ENCODE data around the gene SRCIN1. TPM values are rescaled to one million over a fixed set of nuclear protein-coding genes. Genes with fewer than 3 reads are reported as not detected.

SRCIN1 gene
- total and polyA plus RNA-seq, 4 donors = 0.05 to 5.3 (median 2.7) TPM

DNA sequence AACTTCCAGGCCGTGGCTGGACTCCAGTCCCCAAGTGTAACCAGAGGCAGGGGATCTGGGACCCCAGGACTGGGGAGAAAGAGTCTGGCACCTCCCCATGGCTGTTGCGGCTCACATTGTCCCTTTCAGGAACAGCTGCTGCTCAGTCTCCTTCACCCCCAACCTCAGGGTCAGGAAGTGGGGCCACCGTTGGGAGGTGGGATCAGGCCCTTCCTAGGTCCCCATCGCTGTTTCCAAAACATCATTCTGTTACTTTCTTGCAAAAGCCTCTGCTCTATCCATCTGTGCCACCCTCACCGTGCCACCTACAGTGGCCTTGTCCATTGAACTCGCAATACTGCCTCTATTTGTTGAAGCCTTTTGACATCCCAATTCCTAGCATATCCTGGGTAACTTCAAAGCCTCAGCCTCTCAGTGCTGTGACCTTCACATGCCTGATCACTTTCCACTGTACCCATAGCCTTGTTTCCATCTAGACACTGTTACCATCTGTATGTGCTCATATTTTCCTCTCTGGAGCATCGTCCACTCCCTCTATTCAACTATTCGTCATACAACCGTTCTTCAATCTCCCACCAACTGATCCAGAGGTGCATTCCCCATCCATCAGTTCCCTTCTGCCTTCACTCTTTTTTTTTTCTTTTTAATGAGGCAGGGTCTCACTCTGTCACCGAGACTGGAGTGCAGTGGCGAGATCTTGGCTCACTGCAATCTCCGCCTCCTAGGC is 15.0 kb upstream of the SRCIN1 start:
- no peaks in the 10 kb centered on the region for H3K27me3 ChIP-seq (ENCODE audit: control insufficient read depth in 4 of 4, insufficient read depth in 4 of 4, low read length in 3 of 4)
- H3K9ac ChIP-seq (ENCODE audit: low read depth in 1 of 2, low read length in 2 of 2) = no peak overlapping the region
- DNase-seq (ENCODE audit: low spot score) = no peak
- no peak overlapping the region for H3K4me3 ChIP-seq (ENCODE audit: low read depth in 1 of 3, low read length in 3 of 3)
- H3K36me3 ChIP-seq (ENCODE audit: control insufficient read depth in 4 of 4, insufficient read depth in 3 of 4, low read depth in 1 of 4, low read length in 3 of 4) = no peaks in the 10 kb centered on the region
- 83% methylated on average over 12 of the region's 12 CpGs for WGBS
- H3K9me3 ChIP-seq (ENCODE audit: control insufficient read depth in 4 of 4, low read length in 3 of 4) = no peaks in the 10 kb centered on the region
- no peaks in the 10 kb centered on the region for H3K4me1 ChIP-seq (ENCODE audit: control insufficient read depth in 4 of 4, insufficient read depth in 4 of 4, low read length in 3 of 4)
- TF ChIP-seq, protein P1, sequence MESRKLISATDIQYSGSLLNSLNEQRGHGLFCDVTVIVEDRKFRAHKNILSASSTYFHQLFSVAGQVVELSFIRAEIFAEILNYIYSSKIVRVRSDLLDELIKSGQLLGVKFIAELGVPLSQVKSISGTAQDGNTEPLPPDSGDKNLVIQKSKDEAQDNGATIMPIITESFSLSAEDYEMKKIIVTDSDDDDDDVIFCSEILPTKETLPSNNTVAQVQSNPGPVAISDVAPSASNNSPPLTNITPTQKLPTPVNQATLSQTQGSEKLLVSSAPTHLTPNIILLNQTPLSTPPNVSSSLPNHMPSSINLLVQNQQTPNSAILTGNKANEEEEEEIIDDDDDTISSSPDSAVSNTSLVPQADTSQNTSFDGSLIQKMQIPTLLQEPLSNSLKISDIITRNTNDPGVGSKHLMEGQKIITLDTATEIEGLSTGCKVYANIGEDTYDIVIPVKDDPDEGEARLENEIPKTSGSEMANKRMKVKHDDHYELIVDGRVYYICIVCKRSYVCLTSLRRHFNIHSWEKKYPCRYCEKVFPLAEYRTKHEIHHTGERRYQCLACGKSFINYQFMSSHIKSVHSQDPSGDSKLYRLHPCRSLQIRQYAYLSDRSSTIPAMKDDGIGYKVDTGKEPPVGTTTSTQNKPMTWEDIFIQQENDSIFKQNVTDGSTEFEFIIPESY (IDR thresholded peaks at IDR 0.05) = no peak
- TF ChIP-seq EGR1 (IDR thresholded peaks at IDR 0.05; ENCODE audit: low read depth in 2 of 2) (no peak), RAD21 (IDR thresholded peaks at IDR 0.05) (no peak), FOXA2 (IDR thresholded peaks at IDR 0.05) (no peak), FOXA1 (IDR thresholded peaks at IDR 0.05) (no peak)
- TF ChIP-seq, protein P2, sequence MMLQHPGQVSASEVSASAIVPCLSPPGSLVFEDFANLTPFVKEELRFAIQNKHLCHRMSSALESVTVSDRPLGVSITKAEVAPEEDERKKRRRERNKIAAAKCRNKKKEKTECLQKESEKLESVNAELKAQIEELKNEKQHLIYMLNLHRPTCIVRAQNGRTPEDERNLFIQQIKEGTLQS (IDR thresholded peaks at IDR 0.05) = no peak
- no peak overlapping the region for H3K27ac ChIP-seq (ENCODE audit: low read depth in 1 of 2, low read length in 2 of 2)

DNA sequence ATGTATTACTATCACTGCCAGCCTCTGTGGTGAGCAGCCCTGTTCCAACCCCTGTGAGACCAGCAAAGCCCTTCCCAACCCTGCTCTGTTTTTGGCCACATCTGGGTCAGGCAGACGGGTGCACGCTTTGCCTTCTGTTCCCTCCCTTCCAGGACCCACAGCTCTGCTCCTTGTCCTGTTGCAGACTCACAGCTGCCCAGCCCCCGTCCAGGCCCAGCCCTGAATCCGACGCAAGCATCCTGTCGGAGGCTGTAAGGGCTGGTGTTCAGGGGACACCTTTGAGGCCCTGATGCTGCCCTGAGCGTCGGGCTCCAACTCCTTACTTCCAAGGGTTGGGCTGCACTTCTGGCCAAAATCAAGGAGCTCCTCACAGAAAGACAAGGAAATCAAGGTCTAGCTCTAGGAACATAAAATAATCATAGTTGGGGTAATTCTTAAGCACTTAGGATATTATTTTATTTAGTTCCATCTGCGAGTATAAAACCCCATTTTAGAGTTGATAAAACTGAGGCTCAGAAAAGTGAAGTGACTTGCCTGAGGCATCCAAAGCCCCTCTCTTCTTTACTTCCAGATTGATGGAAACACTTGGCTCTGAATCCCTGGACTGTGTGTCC is 14.3 kb upstream of the SRCIN1 start:
- no peak overlapping the region for H3K4me3 ChIP-seq (ENCODE audit: low read depth in 1 of 3, low read length in 3 of 3)
- H3K9ac ChIP-seq (ENCODE audit: low read depth in 1 of 2, low read length in 2 of 2) = no peak overlapping the region
- no peaks in the 10 kb centered on the region for H3K9me3 ChIP-seq (ENCODE audit: control insufficient read depth in 4 of 4, low read length in 3 of 4)
- DNase-seq (ENCODE audit: low spot score) = no peak
- WGBS = 87% methylated on average over 9 of the region's 9 CpGs
- H3K36me3 ChIP-seq (ENCODE audit: control insufficient read depth in 4 of 4, insufficient read depth in 3 of 4, low read depth in 1 of 4, low read length in 3 of 4) = no peaks in the 10 kb centered on the region
- H3K27me3 ChIP-seq (ENCODE audit: control insufficient read depth in 4 of 4, insufficient read depth in 4 of 4, low read length in 3 of 4) = no peaks in the 10 kb centered on the region
- TF ChIP-seq HNF4A (conservative IDR thresholded peaks at IDR 0.05) (no peak), HNF4G (IDR thresholded peaks at IDR 0.05) (no peak), TAF1 (conservative IDR thresholded peaks at IDR 0.05) (no peak), EGR1 (IDR thresholded peaks at IDR 0.05; ENCODE audit: low read depth in 2 of 2) (no peak), FOXA1 (IDR thresholded peaks at IDR 0.05) (no peak), GABPA (IDR thresholded peaks at IDR 0.05 in 1 of 2, conservative IDR thresholded peaks at IDR 0.05 in 1 of 2) (no peak), RXRA (IDR thresholded peaks at IDR 0.05) (no peak)
- H3K27ac ChIP-seq (ENCODE audit: low read depth in 1 of 2, low read length in 2 of 2) = no peak overlapping the region
- no peaks in the 10 kb centered on the region for H3K4me1 ChIP-seq (ENCODE audit: control insufficient read depth in 4 of 4, insufficient read depth in 4 of 4, low read length in 3 of 4)

DNA sequence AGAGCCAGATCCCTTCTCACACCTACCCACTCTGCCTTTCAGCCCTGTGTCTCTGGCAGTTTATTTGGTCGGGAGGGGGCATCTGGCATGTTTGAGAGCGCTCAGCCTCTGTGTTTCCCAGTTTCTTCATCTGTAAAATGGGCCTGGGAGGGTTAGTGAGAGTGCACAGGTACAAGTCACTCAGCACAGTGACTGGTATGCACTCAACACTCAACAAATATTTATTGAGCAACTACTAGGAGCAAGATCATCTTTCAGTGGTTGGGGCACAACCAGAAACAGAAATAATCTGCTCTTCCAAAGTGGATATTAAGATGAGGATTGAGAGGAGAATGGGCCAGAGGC is 13.7 kb upstream of the SRCIN1 start:
- H3K4me1 ChIP-seq (ENCODE audit: control insufficient read depth in 4 of 4, insufficient read depth in 4 of 4, low read length in 3 of 4) = peaks cover under 1 to 2% (median 2%) of the 10 kb centered on the region in 4 donors
- no peaks in the 10 kb centered on the region for H3K27me3 ChIP-seq (ENCODE audit: control insufficient read depth in 4 of 4, insufficient read depth in 4 of 4, low read length in 3 of 4)
- no peaks in the 10 kb centered on the region for H3K9me3 ChIP-seq (ENCODE audit: control insufficient read depth in 4 of 4, low read length in 3 of 4)
- no peak overlapping the region for H3K27ac ChIP-seq (ENCODE audit: low read depth in 1 of 2, low read length in 2 of 2)
- WGBS = 94% methylated on average over 2 of the region's 2 CpGs
- H3K9ac ChIP-seq (ENCODE audit: low read depth in 1 of 2, low read length in 2 of 2) = no peak overlapping the region
- DNase-seq (ENCODE audit: low spot score) = no peak
- TF ChIP-seq FOXA1 (IDR thresholded peaks at IDR 0.05) (no peak), YY1 (IDR thresholded peaks at IDR 0.05) (no peak), HNF4A (conservative IDR thresholded peaks at IDR 0.05) (no peak), JUND (IDR thresholded peaks at IDR 0.05) (no peak), RXRA (IDR thresholded peaks at IDR 0.05) (no peak)
- TF ChIP-seq, protein P2 (IDR thresholded peaks at IDR 0.05) = no peak
- TF ChIP-seq, protein P3, sequence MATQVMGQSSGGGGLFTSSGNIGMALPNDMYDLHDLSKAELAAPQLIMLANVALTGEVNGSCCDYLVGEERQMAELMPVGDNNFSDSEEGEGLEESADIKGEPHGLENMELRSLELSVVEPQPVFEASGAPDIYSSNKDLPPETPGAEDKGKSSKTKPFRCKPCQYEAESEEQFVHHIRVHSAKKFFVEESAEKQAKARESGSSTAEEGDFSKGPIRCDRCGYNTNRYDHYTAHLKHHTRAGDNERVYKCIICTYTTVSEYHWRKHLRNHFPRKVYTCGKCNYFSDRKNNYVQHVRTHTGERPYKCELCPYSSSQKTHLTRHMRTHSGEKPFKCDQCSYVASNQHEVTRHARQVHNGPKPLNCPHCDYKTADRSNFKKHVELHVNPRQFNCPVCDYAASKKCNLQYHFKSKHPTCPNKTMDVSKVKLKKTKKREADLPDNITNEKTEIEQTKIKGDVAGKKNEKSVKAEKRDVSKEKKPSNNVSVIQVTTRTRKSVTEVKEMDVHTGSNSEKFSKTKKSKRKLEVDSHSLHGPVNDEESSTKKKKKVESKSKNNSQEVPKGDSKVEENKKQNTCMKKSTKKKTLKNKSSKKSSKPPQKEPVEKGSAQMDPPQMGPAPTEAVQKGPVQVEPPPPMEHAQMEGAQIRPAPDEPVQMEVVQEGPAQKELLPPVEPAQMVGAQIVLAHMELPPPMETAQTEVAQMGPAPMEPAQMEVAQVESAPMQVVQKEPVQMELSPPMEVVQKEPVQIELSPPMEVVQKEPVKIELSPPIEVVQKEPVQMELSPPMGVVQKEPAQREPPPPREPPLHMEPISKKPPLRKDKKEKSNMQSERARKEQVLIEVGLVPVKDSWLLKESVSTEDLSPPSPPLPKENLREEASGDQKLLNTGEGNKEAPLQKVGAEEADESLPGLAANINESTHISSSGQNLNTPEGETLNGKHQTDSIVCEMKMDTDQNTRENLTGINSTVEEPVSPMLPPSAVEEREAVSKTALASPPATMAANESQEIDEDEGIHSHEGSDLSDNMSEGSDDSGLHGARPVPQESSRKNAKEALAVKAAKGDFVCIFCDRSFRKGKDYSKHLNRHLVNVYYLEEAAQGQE (IDR thresholded peaks at IDR 0.05) = no peak
- no peak overlapping the region for H3K4me3 ChIP-seq (ENCODE audit: low read depth in 1 of 3, low read length in 3 of 3)
- no peaks in the 10 kb centered on the region for H3K36me3 ChIP-seq (ENCODE audit: control insufficient read depth in 4 of 4, insufficient read depth in 3 of 4, low read depth in 1 of 4, low read length in 3 of 4)
